ENCODE measurements around the gene CCNQ.

CCNQ gene

GRCh38 chrX:153641627-153642026 is 42.7 kb upstream of the CCNQ start:
- Histone ChIP-seq H3K4me1 (ENCODE audit: control insufficient read depth, insufficient read depth, low read length) (no peaks in the 10 kb centered on the region), H3K9me3 (ENCODE audit: control insufficient read depth, insufficient read depth, low read length) (no peaks in the 10 kb centered on the region), H3K4me3 (ENCODE audit: low read depth, low read length) (no peak overlapping the region), H3K27me3 (ENCODE audit: control insufficient read depth, insufficient read depth, low read length) (peaks cover 51% of the 10 kb centered on the region), H3K9ac (ENCODE audit: low read depth, low read length) (no peak overlapping the region), H3K36me3 (ENCODE audit: control insufficient read depth, insufficient read depth, low read length) (no peaks in the 10 kb centered on the region)

DNA sequence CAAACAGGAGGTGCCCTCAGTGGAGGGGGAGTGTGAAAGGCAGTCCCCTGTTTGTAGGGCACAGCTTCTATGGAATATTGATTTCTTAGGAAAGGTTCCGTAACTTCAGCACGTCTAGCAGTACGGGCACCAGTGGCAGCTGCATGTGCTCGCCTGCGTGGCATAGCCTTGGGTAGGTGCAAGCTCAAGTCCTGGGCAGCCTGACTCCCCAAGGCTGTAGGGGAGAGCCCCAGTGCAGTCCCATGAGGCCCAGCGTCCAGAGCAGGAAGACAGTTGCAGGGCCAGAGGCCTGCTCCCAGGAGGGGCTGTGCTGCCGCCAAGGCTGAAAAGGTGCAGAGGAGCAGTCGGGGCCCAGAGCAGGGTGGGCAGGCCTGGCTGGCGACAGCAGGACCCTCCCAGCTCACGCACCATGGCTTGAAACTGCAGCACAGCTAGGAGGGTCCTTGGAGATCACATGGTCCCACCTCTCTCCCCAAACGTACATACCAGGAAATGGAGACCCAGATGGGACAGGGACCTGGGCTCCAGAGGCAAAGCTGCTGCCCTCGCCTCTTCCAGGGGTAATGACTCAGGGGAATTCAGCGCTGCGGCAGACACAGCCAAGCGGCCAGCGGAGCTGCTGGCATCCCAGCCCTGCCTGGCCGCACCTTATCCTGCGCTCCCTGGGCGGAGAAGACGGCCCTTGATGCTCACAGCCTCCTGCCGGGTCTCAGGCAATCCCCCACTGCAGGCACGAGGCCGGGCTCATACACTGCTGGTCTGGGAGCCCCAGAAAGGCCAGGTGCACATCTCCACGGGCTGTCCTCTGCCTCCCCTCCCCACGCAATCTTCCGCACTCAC is 42.0 kb upstream of the CCNQ start:
- Histone ChIP-seq H3K9ac (ENCODE audit: low read depth, low read length) (no peak overlapping the region), H3K4me3 (ENCODE audit: low read depth, low read length) (no peak overlapping the region), H3K4me1 (ENCODE audit: control insufficient read depth, insufficient read depth, low read length) (no peaks in the 10 kb centered on the region), H3K36me3 (ENCODE audit: control insufficient read depth, insufficient read depth, low read length) (no peaks in the 10 kb centered on the region), H3K27me3 (ENCODE audit: control insufficient read depth, insufficient read depth, low read length) (peaks cover 44% of the 10 kb centered on the region), H3K9me3 (ENCODE audit: control insufficient read depth, insufficient read depth, low read length) (no peaks in the 10 kb centered on the region)

DNA sequence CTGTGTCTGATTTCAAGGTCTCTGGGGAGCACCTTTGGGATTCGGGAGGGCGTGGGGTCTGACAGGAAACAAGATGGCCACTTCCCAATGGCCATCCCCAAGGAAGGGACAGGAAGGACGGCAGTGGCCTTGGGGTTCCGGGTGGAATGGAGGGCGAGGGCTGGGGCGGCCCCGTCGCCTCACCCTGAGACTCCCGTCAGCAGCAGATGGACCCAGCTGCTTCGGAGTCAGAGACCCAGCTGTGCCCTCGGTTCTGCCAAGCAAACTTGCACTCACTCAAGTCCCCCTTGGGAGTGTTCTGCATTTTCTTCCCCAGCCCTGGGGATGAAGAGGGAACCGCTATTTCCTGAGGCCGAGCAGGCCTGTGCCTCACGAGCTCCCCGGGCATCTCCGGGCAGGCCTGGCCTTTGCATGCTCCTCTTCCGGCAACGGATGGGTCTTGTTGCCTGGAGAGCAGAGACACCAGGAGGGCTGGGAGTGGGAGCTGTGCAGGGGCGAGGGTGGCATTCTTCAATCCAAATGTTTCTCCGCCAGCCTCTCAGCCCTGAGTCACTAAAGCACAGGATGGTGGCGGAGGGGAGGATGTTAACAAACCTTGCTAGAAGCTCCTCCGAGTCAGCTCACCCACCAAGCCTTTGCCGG is 41.2 kb upstream of the CCNQ start:
- Histone ChIP-seq H3K9ac (ENCODE audit: low read depth, low read length) (no peak overlapping the region), H3K27me3 (ENCODE audit: control insufficient read depth, insufficient read depth, low read length) (peaks cover 36% of the 10 kb centered on the region)

GRCh38 chrX:153639177-153640044 is 40.5 kb upstream of the CCNQ start:
- no peaks in the 10 kb centered on the region for H3K4me1 ChIP-seq (ENCODE audit: control insufficient read depth, insufficient read depth, low read length)
- H3K27me3 ChIP-seq (ENCODE audit: control insufficient read depth, insufficient read depth, low read length) = peaks cover 29% of the 10 kb centered on the region

More for the DNA sequence above, 41.2 kb upstream of the CCNQ start:
- no peaks in the 10 kb centered on the region for H3K9me3 ChIP-seq (ENCODE audit: control insufficient read depth, insufficient read depth, low read length)
- H3K4me1 ChIP-seq (ENCODE audit: control insufficient read depth, insufficient read depth, low read length) = no peaks in the 10 kb centered on the region
- H3K4me3 ChIP-seq (ENCODE audit: low read depth, low read length) = no peak overlapping the region
- H3K36me3 ChIP-seq (ENCODE audit: control insufficient read depth, insufficient read depth, low read length) = no peaks in the 10 kb centered on the region

GRCh38 chrX:153638436-153639176 is 39.7 kb upstream of the CCNQ start:
- peaks cover 24% of the 10 kb centered on the region for H3K27me3 ChIP-seq (ENCODE audit: control insufficient read depth, insufficient read depth, low read length)
- H3K9ac ChIP-seq (ENCODE audit: low read depth, low read length) = no peak overlapping the region
- H3K4me1 ChIP-seq (ENCODE audit: control insufficient read depth, insufficient read depth, low read length) = no peaks in the 10 kb centered on the region
- H3K9me3 ChIP-seq (ENCODE audit: control insufficient read depth, insufficient read depth, low read length) = no peaks in the 10 kb centered on the region
- H3K4me3 ChIP-seq (ENCODE audit: low read depth, low read length) = no peak overlapping the region
- H3K36me3 ChIP-seq (ENCODE audit: control insufficient read depth, insufficient read depth, low read length) = no peaks in the 10 kb centered on the region

More at GRCh38 chrX:153639177-153640044, 40.5 kb upstream of the CCNQ start:
- Histone ChIP-seq H3K4me3 (ENCODE audit: low read depth, low read length) (no peak overlapping the region), H3K9me3 (ENCODE audit: control insufficient read depth, insufficient read depth, low read length) (no peaks in the 10 kb centered on the region), H3K9ac (ENCODE audit: low read depth, low read length) (no peak overlapping the region), H3K36me3 (ENCODE audit: control insufficient read depth, insufficient read depth, low read length) (no peaks in the 10 kb centered on the region)

GRCh38 chrX:153638041-153638371 is 39.1 kb upstream of the CCNQ start:
- Histone ChIP-seq H3K4me1 (ENCODE audit: control insufficient read depth, insufficient read depth, low read length) (no peaks in the 10 kb centered on the region), H3K9me3 (ENCODE audit: control insufficient read depth, insufficient read depth, low read length) (no peaks in the 10 kb centered on the region), H3K9ac (ENCODE audit: low read depth, low read length) (no peak overlapping the region), H3K27me3 (ENCODE audit: control insufficient read depth, insufficient read depth, low read length) (peaks cover 18% of the 10 kb centered on the region), H3K4me3 (ENCODE audit: low read depth, low read length) (no peak overlapping the region), H3K36me3 (ENCODE audit: control insufficient read depth, insufficient read depth, low read length) (no peaks in the 10 kb centered on the region)

GRCh38 chrX:153637121-153638040 is 38.4 kb upstream of the CCNQ start:
- Histone ChIP-seq H3K9me3 (ENCODE audit: control insufficient read depth, insufficient read depth, low read length) (no peaks in the 10 kb centered on the region), H3K4me3 (ENCODE audit: low read depth, low read length) (no peak overlapping the region), H3K4me1 (ENCODE audit: control insufficient read depth, insufficient read depth, low read length) (no peaks in the 10 kb centered on the region), H3K36me3 (ENCODE audit: control insufficient read depth, insufficient read depth, low read length) (no peaks in the 10 kb centered on the region), H3K9ac (ENCODE audit: low read depth, low read length) (no peak overlapping the region), H3K27me3 (ENCODE audit: control insufficient read depth, insufficient read depth, low read length) (peaks cover 14% of the 10 kb centered on the region)

GRCh38 chrX:153636716-153637115 is 37.8 kb upstream of the CCNQ start:
- no peaks in the 10 kb centered on the region for H3K36me3 ChIP-seq (ENCODE audit: control insufficient read depth, insufficient read depth, low read length)
- H3K9me3 ChIP-seq (ENCODE audit: control insufficient read depth, insufficient read depth, low read length) = no peaks in the 10 kb centered on the region
- H3K4me1 ChIP-seq (ENCODE audit: control insufficient read depth, insufficient read depth, low read length) = no peaks in the 10 kb centered on the region
- no peak overlapping the region for H3K9ac ChIP-seq (ENCODE audit: low read depth, low read length)
- peaks cover 12% of the 10 kb centered on the region for H3K27me3 ChIP-seq (ENCODE audit: control insufficient read depth, insufficient read depth, low read length)
- no peak overlapping the region for H3K4me3 ChIP-seq (ENCODE audit: low read depth, low read length)

DNA sequence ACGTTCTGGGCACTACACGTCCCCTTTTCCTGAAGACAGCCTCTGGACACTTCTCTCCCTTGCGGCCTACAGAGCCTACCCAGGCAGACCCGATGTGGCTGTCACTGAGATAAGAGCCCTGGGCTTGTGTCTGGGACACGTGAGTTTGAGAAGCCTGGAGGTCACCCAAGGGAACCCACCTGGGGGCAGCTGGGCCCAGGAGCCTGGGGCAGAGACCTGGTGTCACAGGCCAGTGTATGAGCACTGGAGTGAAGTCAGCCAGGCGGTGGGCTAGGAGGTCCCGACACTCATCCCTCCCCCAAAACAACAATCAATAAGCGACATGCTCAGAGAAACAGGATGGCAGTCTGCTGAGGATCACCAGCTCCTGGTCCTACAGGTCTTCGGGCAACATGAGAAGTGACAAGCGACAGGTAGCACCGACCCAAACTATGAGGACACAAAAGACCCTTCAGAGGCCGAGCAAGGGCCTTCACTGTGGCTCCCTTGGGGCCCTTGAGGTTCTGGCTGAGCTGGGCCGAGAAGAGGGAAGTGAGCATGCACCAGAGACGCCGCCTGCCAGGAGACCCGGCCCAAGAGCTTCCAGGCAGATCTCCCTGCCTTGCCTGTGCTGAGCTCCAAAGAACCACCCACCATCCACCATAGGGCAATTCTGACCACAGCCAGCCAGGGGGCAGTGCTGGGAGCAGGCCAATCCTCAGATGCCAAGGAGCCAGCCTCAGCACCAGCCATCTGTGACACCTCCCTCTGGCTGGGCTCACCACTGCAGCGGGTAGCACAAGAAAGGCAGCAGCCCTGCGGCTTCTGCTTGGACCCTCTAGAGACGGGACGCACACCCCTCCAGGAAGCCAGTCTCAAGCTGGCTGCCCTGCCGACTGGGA is 37.1 kb upstream of the CCNQ start:
- Histone ChIP-seq H3K9ac (ENCODE audit: low read depth, low read length) (no peak overlapping the region), H3K4me1 (ENCODE audit: control insufficient read depth, insufficient read depth, low read length) (no peaks in the 10 kb centered on the region), H3K27me3 (ENCODE audit: control insufficient read depth, insufficient read depth, low read length) (peaks cover 6% of the 10 kb centered on the region), H3K9me3 (ENCODE audit: control insufficient read depth, insufficient read depth, low read length) (no peaks in the 10 kb centered on the region), H3K36me3 (ENCODE audit: control insufficient read depth, insufficient read depth, low read length) (no peaks in the 10 kb centered on the region), H3K4me3 (ENCODE audit: low read depth, low read length) (no peak overlapping the region)

DNA sequence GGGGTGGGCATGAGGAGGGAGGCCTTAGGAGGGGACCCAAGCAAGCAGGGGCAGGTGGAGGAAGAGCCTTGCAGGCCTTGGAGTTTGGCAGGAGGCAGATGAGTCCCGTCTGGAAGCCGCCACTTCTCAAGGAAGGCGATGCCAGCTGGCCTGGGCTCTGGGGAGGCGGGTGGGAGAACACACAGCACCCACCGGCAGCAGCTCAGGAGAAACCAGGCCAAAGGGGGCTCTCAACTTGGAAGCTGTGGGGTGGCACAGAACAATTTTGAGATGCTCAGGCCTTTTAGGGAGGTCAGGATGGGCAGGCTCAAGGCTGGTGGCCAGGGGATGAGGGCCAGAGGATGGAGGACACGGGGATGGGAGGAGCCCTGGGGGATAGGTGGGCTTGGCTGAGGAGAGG is 36.4 kb upstream of the CCNQ start:
- no peaks in the 10 kb centered on the region for H3K27me3 ChIP-seq (ENCODE audit: control insufficient read depth, insufficient read depth, low read length)
- H3K4me3 ChIP-seq (ENCODE audit: low read depth, low read length) = no peak overlapping the region
- no peaks in the 10 kb centered on the region for H3K9me3 ChIP-seq (ENCODE audit: control insufficient read depth, insufficient read depth, low read length)
- H3K36me3 ChIP-seq (ENCODE audit: control insufficient read depth, insufficient read depth, low read length) = no peaks in the 10 kb centered on the region
- H3K4me1 ChIP-seq (ENCODE audit: control insufficient read depth, insufficient read depth, low read length) = no peaks in the 10 kb centered on the region
- no peak overlapping the region for H3K9ac ChIP-seq (ENCODE audit: low read depth, low read length)
